Measurements from ENCODE around the gene PITPNB. TPM values are rescaled to one million over a fixed set of nuclear protein-coding genes. Genes with fewer than 3 reads are reported as not detected.

The PITPNB gene
- total RNA-seq, 1 experiment from 2014 or later, result 82.6 TPM

GRCh38 chr22:27820896-27821866 lies 97.9 kb downstream of the PITPNB start:
- H3K4me2 ChIP-seq (ENCODE audit: low read length), result no peak overlapping the region
- H2AFZ ChIP-seq (ENCODE audit: low read depth, low read length, poor library complexity, severe bottlenecking), result no peak overlapping the region
- intact Hi-C loops (cut with micrococcal nuclease), result no loop called here
- no peaks in the 10 kb centered on the region for H3K27me3 ChIP-seq (ENCODE audit: insufficient read depth, low read length)
- no peak for ATAC-seq
- no peaks in the 10 kb centered on the region for H3K9me2 ChIP-seq (ENCODE audit: insufficient read depth)
- ChIA-PET RAD21 (ENCODE audit: low non-redundant PET in 1 of 2, low total read pairs in 2 of 2, uncharacterized antibody in 2 of 2, unreplicated experiment in 2 of 2) (no interaction called here), POLR2A (no interaction called here), CTCF (no interaction called here)
- no peak overlapping the region for H3K9ac ChIP-seq (ENCODE audit: low read length)
- H4K20me1 ChIP-seq (ENCODE audit: insufficient read depth), result no peaks in the 10 kb centered on the region
- no peak overlapping the region for H3K4me3 ChIP-seq (replicated peaks in 1 of 2; ENCODE audit: low read depth in 1 of 2, low read length in 2 of 2)
- H3K36me3 ChIP-seq (ENCODE audit: control insufficient read depth in 1 of 2, insufficient read depth in 2 of 2, low read length in 2 of 2), result no peaks in the 10 kb centered on the region
- H3K4me1 ChIP-seq (ENCODE audit: control insufficient read depth in 1 of 2, insufficient read depth in 2 of 2, low read length in 2 of 2), result no peaks in the 10 kb centered on the region
- H3K27ac ChIP-seq (ENCODE audit: low read depth, low read length), result no peak overlapping the region
- no peaks in the 10 kb centered on the region for H3K9me3 ChIP-seq (ENCODE audit: control insufficient read depth in 1 of 2, insufficient read depth in 1 of 2, low read depth in 1 of 2, low read length in 2 of 2)
- DNase-seq (ENCODE audit: low read depth, low spot score), result no peak
- TF ChIP-seq RAD21 (IDR thresholded peaks at IDR 0.05; ENCODE audit: low read depth) (no peak), JUND (IDR thresholded peaks at IDR 0.05) (no peak), CBX3 (IDR thresholded peaks at IDR 0.05; ENCODE audit: low read depth) (no peak), POLR2AphosphoS5 (IDR thresholded peaks at IDR 0.05; ENCODE audit: low read depth, low read length) (no peak), CEBPB (IDR thresholded peaks at IDR 0.05; ENCODE audit: low read depth) (no peak)
- no TSS peak for BruUV-seq (replicated peaks)
- no peaks in the 10 kb centered on the region for H3K79me2 ChIP-seq (ENCODE audit: insufficient read depth, low read length)

- Histone ChIP-seq H3K27me3 (ENCODE audit: insufficient read depth, low read length) (no peaks in the 10 kb centered on the region), H2AFZ (ENCODE audit: low read depth, low read length, poor library complexity, severe bottlenecking) (no peak overlapping the region), H3K4me1 (ENCODE audit: control insufficient read depth in 1 of 2, insufficient read depth in 2 of 2, low read length in 2 of 2) (no peaks in the 10 kb centered on the region), H3K9me2 (ENCODE audit: insufficient read depth) (no peaks in the 10 kb centered on the region), H3K79me2 (ENCODE audit: insufficient read depth, low read length) (no peaks in the 10 kb centered on the region), H3K27ac (ENCODE audit: low read depth, low read length) (no peak overlapping the region), H3K4me2 (ENCODE audit: low read length) (no peak overlapping the region), H3K9me3 (ENCODE audit: control insufficient read depth in 1 of 2, insufficient read depth in 1 of 2, low read depth in 1 of 2, low read length in 2 of 2) (no peaks in the 10 kb centered on the region), H4K20me1 (ENCODE audit: insufficient read depth) (no peaks in the 10 kb centered on the region), H3K4me3 (replicated peaks in 1 of 2; ENCODE audit: low read depth in 1 of 2, low read length in 2 of 2) (no peak overlapping the region), H3K36me3 (ENCODE audit: control insufficient read depth in 1 of 2, insufficient read depth in 2 of 2, low read length in 2 of 2) (no peaks in the 10 kb centered on the region), H3K9ac (ENCODE audit: low read length) (no peak overlapping the region)
- RAD21 ChIA-PET (ENCODE audit: low non-redundant PET in 1 of 2, low total read pairs in 2 of 2, uncharacterized antibody in 2 of 2, unreplicated experiment in 2 of 2), result no interaction called here
- intact Hi-C loops (cut with micrococcal nuclease), result no loop called here
- DNase-seq (ENCODE audit: low read depth, low spot score) (no peak), ATAC-seq (no peak)
- no TSS peak for BruUV-seq (replicated peaks)
- POLR2A ChIA-PET, result no interaction called here
- CTCF ChIA-PET, result no interaction called here
- no peak for TF ChIP-seq MAX (IDR thresholded peaks at IDR 0.05)
- TF ChIP-seq SIN3A (IDR thresholded peaks at IDR 0.05; ENCODE audit: low read depth), result no peak
- TF ChIP-seq CEBPB (IDR thresholded peaks at IDR 0.05; ENCODE audit: low read depth), result no peak
- no peak for TF ChIP-seq YY1 (IDR thresholded peaks at IDR 0.05; ENCODE audit: extremely low read depth, insufficient replicate concordance, low read depth, low read length)
- no peak for TF ChIP-seq JUND (IDR thresholded peaks at IDR 0.05)
- TF ChIP-seq SRF (IDR thresholded peaks at IDR 0.05; ENCODE audit: low read depth), result no peak
- no peak for TF ChIP-seq ATF3 (IDR thresholded peaks at IDR 0.05)
- TF ChIP-seq EZH2phosphoT487 (IDR thresholded peaks at IDR 0.05; ENCODE audit: borderline replicate concordance), result no peak
- TF ChIP-seq ZBTB33 (IDR thresholded peaks at IDR 0.05; ENCODE audit: extremely low read depth, insufficient replicate concordance, low read length), result no peak
- TF ChIP-seq CTCF (IDR thresholded peaks at IDR 0.05 in 2 of 3, conservative IDR thresholded peaks at IDR 0.05 in 1 of 3; ENCODE audit: borderline replicate concordance in 1 of 3, insufficient read depth in 1 of 3, low read depth in 2 of 3, low read length in 2 of 3), result no peak
- no peak for TF ChIP-seq ZFX (IDR thresholded peaks at IDR 0.05)
- no peak for TF ChIP-seq RAD21 (IDR thresholded peaks at IDR 0.05; ENCODE audit: low read depth)
- no peak for TF ChIP-seq EZH2 (IDR thresholded peaks at IDR 0.05)
- no peak for TF ChIP-seq POLR2A (IDR thresholded peaks at IDR 0.05; ENCODE audit: borderline replicate concordance, extremely low read depth, insufficient read depth, insufficient read length)
- TF ChIP-seq FOSL1 (IDR thresholded peaks at IDR 0.05; ENCODE audit: low read depth), result no peak
These were observed 102.5 kb downstream of the PITPNB start for GRCh38 chr22:27816552-27816951.

All from HCT116 (cell line).